CD4-positive, CD25-positive, alpha-beta regulatory T cell (primary cell): ENCODE results near the gene AKT1. TPM values are rescaled to one million over a fixed set of nuclear protein-coding genes. Genes with fewer than 3 reads are reported as not detected.

Experiments used
- ATAC-seq, 2 donors: fragments of 150-1000 bp; cut with Tn5 transposase; one replicate each; pipeline ENCODE4 v1.10.0; 2021; ENCODE audit warnings: low read depth in 2 of 2, moderate number of reproducible peaks in 2 of 2, moderate library complexity in 1 of 2
- DNase-seq, 3 donors: peaks; one replicate each; pipeline versions ENCODE4 v3.0.0 to v3.0.0-alpha.2; 2012 to 2022; ENCODE audit warnings: mixed read lengths in 1 of 3
- H3K27ac ChIP-seq: one replicate; pipeline ENCODE4 v1.7.0; 2013; ENCODE audit warnings: mild to moderate bottlenecking, low read length; ENCODE audit not compliant: insufficient read depth, poor library complexity, severe bottlenecking
- H3K27me3 ChIP-seq: one replicate; pipeline ENCODE4 v1.7.0; 2013; ENCODE audit warnings: low read length; ENCODE audit not compliant: control insufficient read depth, insufficient read depth
- H3K36me3 ChIP-seq: one replicate; pipeline ENCODE4 v1.7.0; 2013; ENCODE audit warnings: mild to moderate bottlenecking, low read length, moderate library complexity; ENCODE audit not compliant: control insufficient read depth, insufficient read depth
- H3K4me1 ChIP-seq: 2 replicates; pipeline ENCODE4 v1.7.0; 2013; ENCODE audit warnings: mild to moderate bottlenecking, low read length; ENCODE audit not compliant: insufficient read depth, control insufficient read depth, poor library complexity, severe bottlenecking
- H3K4me3 ChIP-seq: one replicate; pipeline ENCODE4 v1.7.0; 2013; ENCODE audit warnings: low read depth, mild to moderate bottlenecking, low read length, moderate library complexity
- H3K9me3 ChIP-seq, 2 experiments: 1 replicate in 1 of 2; 2 replicates in 1 of 2; pipeline ENCODE4 v1.7.0; 2013; ENCODE audit warnings: low read length in 2 of 2, mild to moderate bottlenecking in 1 of 2, moderate library complexity in 1 of 2; ENCODE audit not compliant: control insufficient read depth in 2 of 2
- H3K27ac Mint-ChIP-seq, 3 donors: one replicate each; pipeline ENCODE4 v1.8.0; 2020 to 2022; ENCODE audit warnings: mild to moderate bottlenecking in 3 of 3, mixed read lengths in 3 of 3, moderate library complexity in 2 of 3
- H3K27me3 Mint-ChIP-seq: one replicate; pipeline ENCODE4 v1.8.0; 2022; ENCODE audit warnings: mild to moderate bottlenecking, mixed read lengths
- H3K36me3 Mint-ChIP-seq: one replicate; pipeline ENCODE4 v1.8.0; 2020; ENCODE audit warnings: mixed read lengths
- H3K4me1 Mint-ChIP-seq, 4 donors: one replicate each; pipeline ENCODE4 v1.8.0; 2020 to 2022; ENCODE audit warnings: mixed read lengths in 4 of 4, mild to moderate bottlenecking in 1 of 4
- H3K4me3 Mint-ChIP-seq, 4 donors: one replicate each; pipeline ENCODE4 v1.8.0; 2020 to 2022; ENCODE audit warnings: mild to moderate bottlenecking in 4 of 4, mixed read lengths in 4 of 4, moderate library complexity in 3 of 4
- H3K9me3 Mint-ChIP-seq, 7 donors: one replicate each; pipeline ENCODE4 v1.8.0; 2020 to 2022; ENCODE audit warnings: mixed read lengths in 7 of 7, mild to moderate bottlenecking in 3 of 7, moderate library complexity in 2 of 7
- polyA plus RNA-seq, 4 donors: library from polyadenylated mRNA; unstranded; fragments of 300-500 nt; fragmentation: Illumina TruSeq; gene quantifications; one replicate each; pipeline ENCODE4 v1.2.3, GENCODE V29; 2021
- total RNA-seq: library from RNA; stranded (reverse); gene quantifications from one replicate; pipeline ENCODE4 v1.2.3, GENCODE V29; 2022

AKT1 gene
- total and polyA plus RNA-seq, 5 donors from 2014 or later = 6.3 to 86.0 (median 16.5) TPM

DNA sequence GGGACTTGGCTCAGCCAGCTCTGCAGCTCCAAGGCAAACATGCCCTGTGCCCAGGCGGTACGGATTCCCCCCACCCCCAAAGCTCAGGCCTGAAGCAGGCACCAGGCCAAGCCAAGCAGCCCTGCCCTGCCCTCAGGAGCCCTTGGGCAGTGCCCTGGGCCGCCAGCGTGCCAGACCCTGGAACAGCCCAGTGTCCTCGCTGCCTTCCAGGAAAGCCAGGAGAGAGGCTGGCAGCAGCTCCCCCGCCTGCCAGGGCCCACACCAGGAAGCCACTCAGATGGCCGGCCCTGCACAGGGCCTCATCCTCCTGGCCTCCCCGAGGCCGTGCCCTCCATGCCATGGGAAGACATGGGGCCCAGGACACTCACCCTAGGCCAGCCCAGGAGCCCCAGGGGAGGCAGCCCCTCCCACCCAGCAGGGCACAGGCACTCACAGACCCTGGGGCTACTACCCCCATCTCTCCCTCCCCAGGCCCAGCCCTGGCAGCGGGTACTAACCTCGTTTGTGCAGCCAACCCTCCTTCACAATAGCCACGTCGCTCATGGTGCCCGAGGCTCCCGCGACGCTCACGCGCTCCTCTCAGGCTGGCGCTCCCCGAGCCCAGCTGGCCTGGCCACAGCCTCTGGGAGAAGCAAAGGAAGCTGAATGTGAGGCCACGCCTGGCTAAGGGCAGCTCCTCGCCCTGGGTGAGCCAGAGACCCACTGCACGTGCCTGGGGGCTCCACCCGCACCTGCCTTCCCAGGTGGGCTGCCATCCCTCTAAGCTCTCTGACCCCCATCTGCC, 3.3 kb downstream of the AKT1 start:
- H3K27me3 Mint-ChIP-seq = no peaks in the 10 kb centered on the region
- Histone ChIP-seq H3K4me1 (peaks cover 49% of the 10 kb centered on the region), H3K9me3 (no peaks in the 10 kb centered on the region), H3K36me3 (no peaks in the 10 kb centered on the region), H3K4me3 (no peak overlapping the region), H3K27ac (no peak overlapping the region), H3K27me3 (no peaks in the 10 kb centered on the region)
- peaks cover 0 to 57% (median 14%) of the 10 kb centered on the region in 4 donors for H3K4me1 Mint-ChIP-seq
- peak overlapping the region in 2 of 4 donors; percentile 52 to 95 for H3K4me3 Mint-ChIP-seq
- peak overlapping the region in 2 of 3 donors; percentile 11 to 62 for H3K27ac Mint-ChIP-seq
- no peaks in the 10 kb centered on the region for H3K9me3 Mint-ChIP-seq
- no peak for ATAC-seq
- DNase-seq = no peak
- no peaks in the 10 kb centered on the region for H3K36me3 Mint-ChIP-seq

DNA sequence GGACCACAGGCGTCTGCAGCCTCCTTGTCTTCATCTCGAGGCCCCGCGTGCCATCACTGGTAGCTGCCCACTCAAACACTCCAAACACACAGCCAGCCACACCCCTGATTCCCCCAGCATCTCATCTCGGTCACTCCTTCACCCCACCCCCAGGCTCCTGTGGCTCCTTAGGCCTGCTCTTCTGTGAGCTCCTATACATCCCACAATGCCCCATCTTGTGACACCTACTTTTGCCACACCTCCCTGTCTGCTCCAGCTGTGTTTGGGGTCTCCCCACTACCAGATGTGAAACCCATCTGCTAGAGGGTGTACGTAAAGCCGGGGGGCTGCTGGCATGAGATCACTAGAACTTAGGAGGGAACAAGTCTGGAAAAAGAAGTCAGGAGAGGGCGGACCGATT, 4.1 kb downstream of the AKT1 start:
- peak overlapping the region in 2 of 4 donors; percentile 68 to 86 for H3K4me3 Mint-ChIP-seq
- peak overlapping the region in 2 of 3 donors; percentile 28 to 84 for H3K27ac Mint-ChIP-seq
- Histone ChIP-seq H3K27ac (no peak overlapping the region), H3K27me3 (no peaks in the 10 kb centered on the region), H3K36me3 (no peaks in the 10 kb centered on the region), H3K4me1 (peaks cover 54% of the 10 kb centered on the region), H3K4me3 (no peak overlapping the region), H3K9me3 (no peaks in the 10 kb centered on the region)
- peaks cover 0 to 59% (median 14%) of the 10 kb centered on the region in 4 donors for H3K4me1 Mint-ChIP-seq
- no peaks in the 10 kb centered on the region for H3K27me3 Mint-ChIP-seq
- H3K36me3 Mint-ChIP-seq = no peaks in the 10 kb centered on the region
- H3K9me3 Mint-ChIP-seq = no peaks in the 10 kb centered on the region
- no peak for ATAC-seq
- no peak for DNase-seq

DNA sequence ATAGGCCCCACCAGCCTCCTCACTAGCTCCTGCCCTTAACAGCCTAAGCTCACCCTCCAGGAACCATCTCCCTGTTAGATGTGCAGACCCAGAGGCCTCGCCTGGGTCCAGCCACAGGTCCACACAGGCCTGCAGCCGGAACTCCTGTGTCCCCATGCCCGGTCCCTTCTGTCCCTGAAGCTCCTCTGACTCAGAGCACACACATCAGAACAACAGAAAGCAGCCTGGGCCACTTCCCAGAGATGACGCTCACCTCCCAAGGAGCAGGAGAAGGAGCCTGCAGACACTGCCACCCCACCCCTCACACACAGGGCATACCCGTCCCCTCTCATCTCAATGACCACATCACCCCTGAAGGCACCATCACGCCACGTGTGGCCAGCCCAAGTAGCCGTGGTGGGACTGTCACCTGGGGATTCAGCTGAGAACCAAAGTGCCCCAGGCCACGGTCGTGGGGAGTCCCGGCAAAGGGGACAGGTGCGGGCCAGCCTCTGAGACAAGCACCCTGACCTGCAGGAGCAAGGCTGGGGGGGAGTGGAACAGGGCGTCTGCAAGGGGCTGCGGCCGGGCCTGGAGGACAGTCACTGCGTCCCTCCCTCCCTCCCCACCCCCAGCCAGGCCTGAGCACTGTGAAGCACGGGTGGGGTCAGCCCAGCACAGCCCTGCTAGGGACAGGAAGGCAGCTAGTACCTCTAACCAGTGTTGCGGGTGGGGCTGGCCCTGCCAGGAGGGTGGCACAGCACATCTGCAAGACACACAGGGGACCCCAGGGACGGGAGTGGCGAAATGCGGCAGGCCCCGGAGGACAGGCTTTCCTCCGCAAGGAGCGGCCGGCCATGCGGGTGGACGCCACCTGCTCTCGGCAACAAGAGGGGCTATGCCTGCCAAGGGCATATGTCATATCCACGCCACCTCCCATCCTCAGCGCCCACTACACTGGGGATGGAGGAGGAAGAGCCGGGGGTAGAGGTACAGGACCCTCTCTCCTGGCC, 5.5 kb downstream of the AKT1 start:
- Mint-ChIP-seq H3K27me3 (no peaks in the 10 kb centered on the region), H3K36me3 (no peaks in the 10 kb centered on the region), H3K9me3 (no peaks in the 10 kb centered on the region), H3K4me3 (peak overlapping the region in 2 of 4 donors; percentile 54 to 86), H3K4me1 (peaks cover 0 to 63% (median 17%) of the 10 kb centered on the region in 4 donors), H3K27ac (peak overlapping the region in 1 of 3 donors; percentile 14)
- Histone ChIP-seq H3K4me1 (peaks cover 55% of the 10 kb centered on the region), H3K36me3 (no peaks in the 10 kb centered on the region), H3K27me3 (no peaks in the 10 kb centered on the region), H3K27ac (no peak overlapping the region), H3K4me3 (no peak overlapping the region), H3K9me3 (no peaks in the 10 kb centered on the region)
- ATAC-seq (no peak), DNase-seq (no peak)

DNA sequence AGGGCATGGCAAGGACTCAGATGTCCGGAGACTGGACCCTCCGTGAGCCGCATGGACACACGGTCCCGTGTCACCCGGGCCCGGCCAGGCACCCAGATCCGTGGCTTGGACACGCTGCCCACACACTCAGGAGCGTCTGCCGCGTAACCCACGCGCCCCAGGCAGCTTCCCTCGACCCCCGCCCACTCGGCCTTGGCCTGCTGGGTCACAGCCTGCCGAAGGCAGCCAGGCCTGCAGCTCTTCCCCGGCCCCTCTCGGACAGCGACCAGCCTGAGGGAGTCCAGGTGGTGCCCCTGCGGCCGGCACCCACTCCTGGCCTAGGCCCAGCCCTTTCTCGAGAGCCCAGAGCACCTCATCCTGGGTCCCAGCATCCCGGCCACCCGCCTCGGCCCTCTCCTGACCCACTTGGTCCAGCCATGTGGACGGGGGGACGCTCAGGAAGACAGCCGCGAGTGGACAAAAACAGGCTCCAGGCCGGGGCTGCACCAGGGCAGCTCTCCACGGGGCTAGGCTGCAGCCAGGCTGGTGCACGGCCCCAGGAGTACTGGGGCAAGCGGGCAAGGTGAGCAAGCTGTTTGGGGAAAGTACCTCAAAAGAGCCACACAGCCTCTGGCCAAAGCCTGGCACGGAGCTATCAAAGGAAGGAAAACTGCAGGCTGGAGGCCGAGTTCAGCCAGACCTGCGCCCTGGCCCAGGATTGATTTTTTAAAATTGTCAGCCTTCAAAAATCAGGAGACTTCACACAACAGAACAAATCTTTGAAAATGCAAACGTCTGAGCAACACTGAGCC, 6.5 kb downstream of the AKT1 start:
- Mint-ChIP-seq H3K4me3 (peak overlapping the region in 1 of 4 donors; percentile 76), H3K27ac (no peak overlapping the region), H3K36me3 (no peaks in the 10 kb centered on the region), H3K27me3 (no peaks in the 10 kb centered on the region), H3K4me1 (peaks cover 0 to 55% (median 14%) of the 10 kb centered on the region in 4 donors), H3K9me3 (no peaks in the 10 kb centered on the region)
- Histone ChIP-seq H3K4me1 (peaks cover 47% of the 10 kb centered on the region), H3K27me3 (no peaks in the 10 kb centered on the region), H3K36me3 (no peaks in the 10 kb centered on the region), H3K9me3 (no peaks in the 10 kb centered on the region), H3K4me3 (no peak overlapping the region), H3K27ac (no peak overlapping the region)
- DNase-seq (no peak), ATAC-seq (no peak)

DNA sequence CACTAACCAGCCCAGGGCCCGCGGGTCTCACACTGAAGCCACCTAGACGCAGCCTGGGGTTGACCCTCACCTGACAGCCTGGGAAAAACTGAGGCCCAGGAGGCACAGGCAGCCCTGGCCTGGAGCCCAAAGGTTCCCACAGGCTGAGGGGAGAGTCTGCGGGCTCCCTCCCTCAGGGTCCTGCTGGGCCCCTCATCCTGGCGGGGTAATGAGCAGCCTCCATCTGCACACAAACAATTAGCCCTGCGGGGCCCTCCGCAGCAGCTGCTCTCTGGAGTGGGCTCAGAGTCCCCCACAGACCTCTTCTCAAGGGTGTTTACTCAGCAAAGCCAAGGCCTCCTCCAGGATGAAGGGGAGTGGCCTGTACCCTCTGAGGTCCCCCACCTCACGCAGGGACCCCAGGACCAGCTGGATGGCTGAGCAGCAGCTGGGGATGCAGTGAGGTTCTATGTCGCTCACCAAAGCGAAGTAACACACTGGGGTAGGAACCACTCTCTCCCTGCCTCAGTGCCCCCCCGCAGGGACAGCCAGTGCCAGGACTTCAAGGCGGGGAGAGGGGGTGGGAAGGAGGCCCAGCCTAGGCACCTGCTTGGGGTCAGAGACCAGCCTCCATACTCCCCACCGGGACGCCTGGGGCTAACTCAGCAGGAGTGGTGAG, 7.3 kb downstream of the AKT1 start:
- Histone ChIP-seq H3K27ac (no peak overlapping the region), H3K4me3 (no peak overlapping the region), H3K36me3 (no peaks in the 10 kb centered on the region), H3K27me3 (no peaks in the 10 kb centered on the region), H3K4me1 (peaks cover 39% of the 10 kb centered on the region), H3K9me3 (no peaks in the 10 kb centered on the region)
- Mint-ChIP-seq H3K36me3 (no peaks in the 10 kb centered on the region), H3K27ac (peak overlapping the region in 1 of 3 donors; percentile 38), H3K4me1 (peaks cover 0 to 47% (median 11%) of the 10 kb centered on the region in 4 donors), H3K27me3 (no peaks in the 10 kb centered on the region), H3K4me3 (no peak overlapping the region), H3K9me3 (no peaks in the 10 kb centered on the region)
- DNase-seq (no peak), ATAC-seq (no peak)

DNA sequence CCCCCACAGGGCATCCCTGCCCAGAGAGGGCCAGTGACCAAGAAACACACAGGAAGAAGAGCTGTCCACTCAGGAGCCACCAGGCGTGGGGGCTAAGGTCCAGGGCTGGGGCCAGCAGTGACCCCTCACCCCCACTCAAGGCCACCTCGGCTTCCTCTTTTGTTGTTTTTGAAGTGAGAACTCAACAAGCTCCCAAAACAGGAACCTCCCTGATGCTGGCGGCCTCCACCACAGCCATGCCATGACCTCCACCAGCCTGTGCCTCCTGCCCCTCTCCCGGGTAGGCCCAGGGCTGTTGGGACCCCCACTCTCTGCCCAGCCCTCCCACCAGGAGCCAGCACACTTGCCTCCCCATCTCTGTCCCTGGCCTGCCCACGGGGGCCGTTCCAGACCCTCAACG, 7.8 kb downstream of the AKT1 start:
- Mint-ChIP-seq H3K9me3 (no peaks in the 10 kb centered on the region), H3K27ac (no peak overlapping the region), H3K27me3 (no peaks in the 10 kb centered on the region), H3K4me3 (no peak overlapping the region), H3K36me3 (no peaks in the 10 kb centered on the region), H3K4me1 (peaks cover 0 to 42% (median 10%) of the 10 kb centered on the region in 4 donors)
- no peak overlapping the region for H3K4me3 ChIP-seq
- DNase-seq (no peak), ATAC-seq (no peak)
- no peaks in the 10 kb centered on the region for H3K9me3 ChIP-seq
- no peak overlapping the region for H3K27ac ChIP-seq
- H3K36me3 ChIP-seq = no peaks in the 10 kb centered on the region
- H3K27me3 ChIP-seq = no peaks in the 10 kb centered on the region
- peaks cover 35% of the 10 kb centered on the region for H3K4me1 ChIP-seq
